Nucleus accumbens (tissue), 56 donors: ENCODE data around the gene LMTK2.
"Not testable (repeated sequence)": the region's sequence is repeated elsewhere in the genome, so short reads cannot be mapped to it uniquely, and the experiment has no call there.

Experiments
- DNase-seq, 56 donors: peaks; one replicate each; lab custom pipeline; 2025; lab: John Stamatoyannopoulos, UW

The LMTK2 gene

DNA sequence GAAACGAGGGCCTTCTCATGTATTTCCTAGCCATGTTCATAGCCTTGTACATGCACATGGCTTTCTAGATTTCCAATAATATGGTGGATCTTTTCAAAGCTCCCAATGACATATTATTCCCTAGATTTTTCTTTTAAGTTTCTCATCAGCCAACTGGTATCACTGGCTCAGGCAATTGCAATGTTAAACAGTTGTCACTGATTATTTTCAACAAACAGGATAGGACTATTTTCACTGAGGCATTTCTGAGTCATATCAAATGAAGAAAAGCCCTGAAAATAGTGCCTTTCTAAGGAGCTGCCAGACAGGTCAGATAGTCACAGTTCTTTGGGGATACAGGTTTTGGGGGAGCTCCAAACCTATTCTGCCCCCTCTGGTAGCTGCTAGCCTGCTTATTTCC, 4.5 kb upstream of the LMTK2 start:
- no peak for DNase-seq

DNA sequence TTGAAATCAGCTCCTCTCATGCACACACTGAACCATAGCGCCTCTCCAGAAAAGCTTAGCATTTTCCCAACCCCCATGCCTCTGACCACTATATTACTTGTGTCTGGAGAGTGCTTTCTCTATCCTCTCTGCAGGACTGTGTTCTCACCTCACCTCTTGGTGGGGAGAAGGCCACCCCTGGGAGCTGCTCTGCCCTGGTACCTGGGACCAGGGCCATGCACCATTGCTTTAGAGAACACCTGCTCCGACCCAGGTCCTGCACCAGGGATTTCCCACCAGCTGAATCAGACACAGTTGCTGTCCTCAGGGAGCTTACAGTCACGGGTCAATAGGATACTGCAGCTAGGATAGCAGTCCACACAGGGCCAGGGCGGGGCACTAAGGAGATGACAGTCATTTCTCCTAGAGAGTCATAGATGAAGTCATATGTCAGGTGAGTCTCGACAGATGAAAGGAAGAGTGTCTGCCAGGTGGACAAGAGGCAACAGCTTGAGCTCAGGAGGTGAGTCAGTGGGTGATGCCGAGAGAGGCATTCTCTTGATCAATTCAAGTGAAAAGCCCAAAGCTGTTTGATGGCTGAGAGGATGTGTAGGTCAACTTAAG, 619 bp upstream of the LMTK2 start:
- DNase-seq, result peak in 3 of 56 donors; percentile 7 to 29 (median 14)

DNA sequence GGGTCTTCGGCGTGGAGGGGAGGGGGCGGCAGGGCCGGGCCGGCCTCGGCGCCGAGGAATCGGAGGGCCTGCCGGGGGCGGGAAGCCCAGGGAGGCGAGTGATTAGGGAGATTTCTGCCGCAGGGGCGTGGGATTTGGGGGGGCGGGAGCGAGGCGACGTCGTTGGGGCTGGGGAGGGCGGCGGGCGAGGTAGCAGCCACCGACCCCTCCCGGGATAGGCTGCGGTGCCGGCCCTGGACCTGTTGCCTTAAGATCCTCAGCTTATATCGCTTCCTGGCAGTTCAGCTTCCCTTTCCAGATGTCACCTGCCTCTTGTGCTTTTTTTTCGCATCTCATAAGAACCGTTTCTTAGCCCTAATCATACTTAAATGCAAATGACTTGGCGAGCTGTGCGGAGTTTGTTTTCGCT, 655 bp downstream of the LMTK2 start:
- DNase-seq, result peak in 10 of 56 donors; percentile 4 to 71 (median 28)

DNA sequence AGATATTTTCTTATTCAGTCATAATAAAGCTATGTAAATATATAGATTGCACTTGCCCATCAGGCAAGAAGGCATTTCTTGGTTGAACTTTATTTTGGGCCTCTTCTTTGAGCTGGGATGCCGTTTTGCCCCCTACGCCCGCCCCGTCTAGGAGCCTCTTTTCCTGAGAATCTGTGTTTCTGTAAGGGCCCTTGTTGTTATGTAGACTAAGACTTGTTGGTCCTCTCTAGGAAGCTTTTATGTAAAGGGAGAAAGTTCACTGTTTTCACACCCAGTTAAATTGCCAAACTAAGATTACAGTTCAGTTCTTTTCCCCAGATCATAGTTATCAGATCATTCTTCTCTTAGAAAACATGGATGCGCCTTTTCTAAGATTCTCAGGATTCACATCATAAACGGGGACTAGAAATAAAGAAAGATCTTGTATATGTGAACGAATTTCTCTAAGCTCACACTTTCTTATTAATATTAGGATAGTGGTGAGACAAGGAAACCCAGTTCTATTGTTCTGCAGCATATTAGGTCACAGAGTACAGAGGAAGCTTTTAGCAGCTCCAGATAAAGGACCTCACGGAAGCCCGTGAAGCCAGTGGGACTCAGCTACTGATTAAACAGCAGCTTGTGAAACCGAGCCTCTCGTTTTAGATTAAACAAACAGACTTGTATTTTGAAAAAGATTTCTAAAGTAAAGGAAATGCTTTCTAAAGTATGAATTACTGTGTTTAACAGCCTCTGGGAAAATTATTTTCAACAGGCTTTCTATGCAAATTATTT, 3.8 kb downstream of the LMTK2 start:
- peak in 4 of 56 donors; percentile 2 to 23 (median 7) for DNase-seq

DNA sequence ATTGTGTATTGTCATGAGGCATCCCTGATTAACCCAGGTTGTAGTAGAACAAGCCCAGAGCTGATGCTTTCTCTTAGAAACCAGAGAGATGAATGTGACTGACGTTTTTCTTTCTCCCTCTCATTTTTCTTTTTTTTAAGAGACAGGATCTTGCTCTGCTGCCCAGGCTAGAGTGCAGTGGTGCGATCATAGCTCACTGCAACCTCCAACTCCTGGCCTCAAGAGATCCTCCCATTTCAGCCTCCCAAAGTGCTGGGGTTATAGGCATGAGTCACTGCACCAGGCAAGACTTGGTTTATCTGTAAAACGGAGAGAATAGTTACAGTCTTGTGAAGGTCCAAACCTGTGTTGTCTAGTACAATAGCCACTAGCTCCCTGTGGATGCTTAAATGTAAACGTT, 5.4 kb downstream of the LMTK2 start:
- no peak for DNase-seq

DNA sequence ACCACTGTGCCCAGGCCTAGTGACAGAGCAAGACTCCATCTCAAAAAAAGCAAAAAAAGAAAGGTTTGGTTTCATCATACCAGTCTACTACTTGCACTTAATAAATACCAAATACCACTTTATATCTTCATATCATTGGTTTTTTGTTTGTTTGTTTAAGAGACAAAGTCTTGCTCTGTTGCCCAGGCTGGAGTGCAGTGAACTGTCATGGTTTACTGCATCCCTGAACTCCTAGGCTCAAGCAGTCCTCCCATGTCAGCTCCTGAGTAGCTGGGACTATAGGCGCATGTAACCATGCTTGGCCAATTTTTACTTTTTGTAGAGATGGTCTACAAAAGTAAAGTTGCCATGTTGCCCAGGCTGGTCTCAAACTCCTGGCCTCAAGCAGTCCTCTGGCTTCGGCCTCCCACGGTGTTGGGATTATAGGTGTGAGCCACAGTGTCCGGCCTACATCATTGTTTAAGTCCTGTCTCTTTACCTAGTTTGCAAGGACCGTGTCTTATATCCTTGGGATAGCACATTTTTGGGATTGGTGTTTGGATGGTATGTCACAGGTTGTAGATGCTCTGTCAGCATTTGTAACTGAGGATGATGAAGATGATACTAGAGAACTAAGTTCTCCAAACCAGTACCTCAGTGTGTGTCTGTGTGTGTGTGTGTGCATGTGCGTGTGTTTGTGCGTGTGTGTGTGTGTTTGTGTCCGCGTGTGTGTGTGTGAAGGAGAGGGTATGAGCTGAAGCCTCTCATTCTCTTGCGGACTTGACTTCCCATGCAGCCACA, 9.3 kb downstream of the LMTK2 start:
- no peak for DNase-seq

DNA sequence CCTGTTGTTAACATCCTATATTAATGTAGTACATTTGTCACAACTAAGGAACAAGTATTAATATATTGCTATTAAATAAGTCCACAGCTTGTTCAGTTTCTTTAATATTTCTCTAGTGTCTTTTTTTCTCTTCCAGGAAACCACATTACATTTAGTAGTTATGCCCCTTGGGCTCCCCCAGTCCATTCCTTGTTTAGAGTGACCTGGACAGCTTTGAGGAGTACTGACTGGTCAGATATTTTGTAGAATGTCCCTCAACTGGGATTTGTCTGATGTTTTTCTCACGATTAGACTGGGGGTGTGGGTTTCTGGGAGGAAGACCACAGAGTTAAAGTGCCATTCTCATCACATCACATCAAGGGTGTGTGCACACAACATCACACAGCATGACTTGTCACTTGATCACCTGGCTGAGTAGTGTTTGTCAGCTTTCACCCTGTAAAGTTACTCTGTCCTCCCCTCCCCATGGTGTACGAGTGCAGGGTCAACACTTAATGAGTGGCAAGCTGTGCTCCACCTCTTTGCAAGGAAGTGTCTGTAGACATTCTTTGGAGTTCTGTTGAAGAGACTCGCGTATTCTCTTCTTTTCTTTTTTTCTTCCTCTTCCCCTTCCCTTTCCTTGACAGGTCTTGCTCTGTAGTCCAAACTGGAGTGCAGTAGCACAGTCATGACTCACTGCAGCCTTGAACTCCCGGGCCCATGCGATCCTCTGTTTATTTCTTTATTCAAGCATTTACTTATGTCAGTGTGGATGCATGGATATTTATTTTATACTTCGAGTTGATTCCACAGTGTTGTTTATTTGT, 10.2 kb downstream of the LMTK2 start:
- DNase-seq, result no peak

DNA sequence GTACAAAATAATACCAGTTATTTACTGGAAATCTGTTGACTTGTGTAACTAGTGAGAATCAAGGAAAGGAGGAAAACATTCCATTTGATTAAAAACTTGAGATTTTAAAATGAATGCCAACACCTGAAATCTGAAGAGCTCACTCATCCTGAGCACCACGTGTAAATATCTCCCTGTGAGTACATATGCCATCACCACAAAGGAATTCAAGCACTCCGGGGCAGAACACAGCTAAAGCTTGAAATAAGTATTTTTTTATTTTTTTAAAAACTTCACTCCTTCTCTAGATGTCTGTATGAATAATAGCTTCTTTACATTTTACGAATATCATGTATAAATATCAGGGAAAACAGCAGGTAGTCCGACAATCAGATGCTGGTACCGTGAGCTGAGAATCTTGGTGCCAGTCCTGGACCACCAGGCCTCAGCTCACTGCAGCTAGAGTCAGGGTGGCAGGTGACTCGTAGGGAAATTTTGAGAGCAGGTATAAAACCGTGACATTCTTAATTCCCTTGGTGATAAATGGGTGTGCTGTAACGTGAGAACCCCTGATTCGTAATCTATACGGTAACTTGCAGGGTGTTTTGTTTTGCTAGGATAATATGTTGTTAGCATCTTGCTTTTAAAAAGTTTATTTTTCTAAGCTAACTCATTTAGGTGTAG, 12.7 kb downstream of the LMTK2 start:
- no peak for DNase-seq

DNA sequence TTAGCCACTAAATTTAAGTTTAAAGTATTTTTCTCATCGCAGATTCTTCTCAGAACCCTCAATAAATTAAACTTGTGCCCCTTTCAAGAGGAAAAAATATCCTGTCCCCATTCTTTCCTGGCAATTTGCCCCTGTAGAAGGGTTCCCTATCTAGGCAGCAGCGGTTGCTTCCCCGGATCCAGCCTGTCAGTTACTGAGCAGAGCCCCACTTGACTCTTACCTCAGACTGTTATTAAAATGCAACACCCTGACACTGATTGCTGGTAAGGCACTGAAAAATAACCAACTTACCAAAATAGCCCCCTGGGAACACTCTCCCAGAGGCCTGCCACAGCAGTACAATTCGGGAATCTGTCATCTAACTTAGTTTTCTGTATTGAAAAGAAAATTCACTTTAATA, 13.9 kb downstream of the LMTK2 start:
- no peak for DNase-seq

DNA sequence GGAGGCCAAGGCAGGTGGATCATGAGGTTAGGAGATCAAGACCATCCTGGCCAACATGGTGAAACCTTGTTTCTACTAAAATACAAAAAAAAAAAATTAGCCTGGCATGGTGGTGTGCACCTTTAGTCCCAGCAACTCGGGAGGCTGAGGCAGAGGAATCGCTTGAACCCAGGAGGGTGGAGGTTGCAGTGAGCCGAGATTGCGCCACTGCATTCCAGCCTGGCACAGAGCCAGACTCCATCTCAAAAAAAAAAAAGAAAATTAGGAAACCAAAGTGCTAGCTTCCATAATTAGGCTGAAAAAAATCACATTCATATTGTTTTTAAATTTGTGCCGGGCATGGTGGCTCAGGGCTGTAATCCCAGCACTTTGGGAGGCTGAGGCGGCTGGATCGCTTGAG, 14.7 kb downstream of the LMTK2 start:
- not testable (repeated sequence) for DNase-seq

DNA sequence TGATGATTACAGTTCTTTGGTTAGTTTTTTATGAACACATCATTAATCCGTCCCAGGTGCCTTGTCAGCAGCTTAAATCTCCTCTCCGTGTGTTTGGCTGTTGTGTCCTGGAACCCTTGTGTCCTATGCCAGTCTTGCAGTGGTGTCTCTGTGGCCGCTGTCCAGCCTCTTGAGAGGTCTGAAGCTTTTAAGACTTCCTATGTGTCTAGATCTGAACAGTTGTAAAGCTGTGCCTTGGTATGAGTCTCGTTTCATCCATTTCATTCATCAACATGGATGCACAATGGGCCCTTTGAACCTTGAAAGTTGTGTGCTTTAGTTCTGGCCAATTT, 16.7 kb downstream of the LMTK2 start:
- DNase-seq, result no peak

DNA sequence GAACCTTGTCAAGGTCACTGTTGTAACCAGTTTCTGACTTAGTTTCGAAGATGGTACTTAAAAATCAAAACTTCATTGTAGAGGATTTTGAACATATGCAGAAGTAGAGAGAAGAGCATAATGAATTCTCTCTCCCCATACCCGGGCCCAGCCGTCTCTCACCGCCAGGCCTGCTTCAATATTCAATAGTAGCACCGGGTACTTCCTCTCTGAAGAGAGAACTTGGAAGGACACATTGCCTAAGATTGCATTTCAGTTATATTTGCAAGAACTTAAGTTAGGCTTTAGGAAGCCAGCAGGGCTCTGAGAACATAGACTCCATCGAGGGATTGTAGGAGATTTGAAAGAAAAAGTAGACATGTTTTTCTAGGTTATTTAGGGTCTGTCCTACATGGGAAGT, 19.1 kb downstream of the LMTK2 start:
- no peak for DNase-seq

DNA sequence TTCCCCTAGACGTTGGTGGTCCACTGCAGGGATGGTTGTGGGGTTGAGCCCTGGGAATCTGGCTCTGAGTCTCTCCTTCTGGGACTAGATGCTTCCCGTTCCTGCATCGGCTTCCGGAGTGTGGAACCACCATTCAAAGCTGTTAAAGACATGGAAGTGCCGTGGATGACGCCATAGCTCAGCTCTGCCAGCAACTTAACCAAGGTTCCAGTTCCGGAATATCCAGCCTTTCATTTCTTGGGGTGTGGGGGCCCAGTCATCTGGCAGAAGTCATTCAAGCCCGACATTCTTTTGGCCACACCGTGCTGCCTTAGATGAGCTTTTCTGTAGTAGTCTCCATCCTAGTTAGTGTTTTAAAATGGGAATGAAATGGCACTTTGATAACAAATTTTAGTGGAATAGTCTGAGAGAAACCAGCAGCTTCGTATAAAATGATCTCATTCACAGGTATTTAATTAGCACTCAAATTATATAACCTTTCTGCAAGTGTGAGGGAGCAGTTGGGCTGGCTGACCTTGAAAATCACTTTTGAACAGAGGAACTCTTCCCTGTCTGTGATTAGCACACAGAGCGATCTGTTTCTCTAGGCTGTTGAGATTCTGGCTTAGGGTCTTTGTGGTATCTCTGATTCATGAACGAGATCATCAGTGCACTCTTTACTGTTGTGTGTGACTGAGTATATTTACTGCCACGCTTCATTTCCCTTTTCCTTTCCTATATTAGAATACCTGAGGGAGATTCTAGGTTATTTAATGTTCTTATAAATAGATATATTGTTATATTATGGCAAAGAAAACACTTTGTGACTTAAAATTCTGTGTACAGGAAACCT, 19.9 kb downstream of the LMTK2 start:
- DNase-seq, result no peak

DNA sequence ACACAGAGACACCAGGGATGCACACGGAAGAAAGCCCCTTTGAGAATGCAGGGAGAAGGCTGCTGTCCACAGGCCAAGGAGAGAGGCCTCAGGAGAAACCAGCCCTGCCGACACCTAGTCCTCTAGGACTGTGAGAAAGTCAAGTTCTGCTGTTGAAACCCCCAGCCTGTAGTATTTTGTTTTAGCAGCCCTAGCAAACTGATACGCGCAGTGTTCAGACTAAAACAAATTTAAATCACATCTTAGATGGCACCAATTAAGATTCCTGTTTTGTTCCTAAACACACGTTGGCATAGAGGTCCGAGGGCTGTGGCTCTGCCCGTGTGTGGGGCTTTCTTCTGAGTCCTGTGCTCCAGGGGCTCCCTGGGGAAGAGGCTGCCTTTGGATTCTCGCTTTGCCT, 21.7 kb downstream of the LMTK2 start:
- DNase-seq, result no peak

DNA sequence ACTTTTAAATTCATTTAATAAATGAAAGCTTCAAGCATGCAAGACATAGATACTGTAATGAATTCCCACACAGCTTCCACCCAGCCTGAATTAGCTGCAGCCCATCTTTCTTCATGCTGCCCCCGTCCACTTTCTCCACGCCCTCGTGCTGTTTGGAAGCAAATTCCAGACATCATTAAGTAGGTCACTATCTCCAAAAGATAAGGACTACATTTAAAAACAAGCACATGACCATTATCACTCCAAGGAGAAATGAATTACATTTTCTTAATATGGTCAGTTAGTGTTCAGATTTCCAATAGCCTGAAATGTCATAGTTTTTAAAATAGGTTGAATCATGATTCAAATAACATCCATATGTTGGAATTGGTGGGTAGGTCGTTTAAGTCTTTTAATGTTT, 24.3 kb downstream of the LMTK2 start:
- DNase-seq, result no peak

DNA sequence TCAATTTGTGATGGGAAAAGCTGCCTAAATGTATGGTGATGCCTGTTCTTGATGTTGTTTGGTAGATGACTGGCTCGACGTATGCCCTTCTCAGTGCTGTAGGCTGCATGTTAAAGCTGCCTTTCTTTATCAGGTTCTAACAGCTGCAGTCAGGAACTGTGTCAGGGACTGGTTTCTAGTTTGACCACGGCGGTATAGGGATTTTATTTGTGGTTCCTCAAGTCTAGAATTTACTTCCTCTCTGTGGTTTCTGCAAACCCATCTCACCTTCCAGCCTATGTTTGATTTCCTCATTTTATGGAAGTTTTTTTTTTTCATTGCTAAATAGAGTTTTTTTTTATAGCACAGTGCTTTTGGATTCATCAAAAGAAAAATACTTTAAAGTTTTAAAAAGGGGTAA, 26.5 kb downstream of the LMTK2 start:
- no peak for DNase-seq

DNA sequence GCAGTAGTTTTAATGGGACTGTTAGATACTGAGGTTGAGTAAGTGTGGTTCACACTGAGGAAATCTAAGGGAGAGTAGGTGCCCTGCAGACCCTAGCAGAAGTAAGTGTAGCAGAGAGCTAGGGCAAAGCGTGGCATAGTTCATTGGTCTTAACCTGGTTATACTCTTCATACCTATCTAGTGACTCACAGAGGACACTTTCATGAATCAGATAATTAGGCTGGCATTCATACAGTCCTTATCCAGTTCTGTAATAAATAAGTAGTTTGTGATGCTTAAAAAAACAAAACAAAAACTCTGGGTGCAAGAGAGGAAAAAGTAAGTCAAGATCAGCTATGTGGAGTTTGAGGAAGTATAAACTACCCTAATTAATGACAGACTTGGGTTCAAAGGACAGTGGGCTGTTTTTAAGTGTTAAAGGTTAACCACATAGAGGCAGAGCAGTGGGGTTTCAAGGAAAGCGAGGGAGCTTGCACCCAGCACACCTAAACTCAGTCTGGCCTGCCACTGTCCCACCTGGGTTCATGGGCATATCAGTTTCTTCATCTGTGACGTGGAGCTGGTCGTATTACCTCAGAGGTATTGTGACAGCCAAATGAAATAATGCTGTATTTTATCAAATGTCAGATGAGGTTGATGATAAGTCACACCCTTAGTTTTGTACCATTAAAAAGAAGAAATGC, 27.1 kb downstream of the LMTK2 start:
- no peak for DNase-seq

DNA sequence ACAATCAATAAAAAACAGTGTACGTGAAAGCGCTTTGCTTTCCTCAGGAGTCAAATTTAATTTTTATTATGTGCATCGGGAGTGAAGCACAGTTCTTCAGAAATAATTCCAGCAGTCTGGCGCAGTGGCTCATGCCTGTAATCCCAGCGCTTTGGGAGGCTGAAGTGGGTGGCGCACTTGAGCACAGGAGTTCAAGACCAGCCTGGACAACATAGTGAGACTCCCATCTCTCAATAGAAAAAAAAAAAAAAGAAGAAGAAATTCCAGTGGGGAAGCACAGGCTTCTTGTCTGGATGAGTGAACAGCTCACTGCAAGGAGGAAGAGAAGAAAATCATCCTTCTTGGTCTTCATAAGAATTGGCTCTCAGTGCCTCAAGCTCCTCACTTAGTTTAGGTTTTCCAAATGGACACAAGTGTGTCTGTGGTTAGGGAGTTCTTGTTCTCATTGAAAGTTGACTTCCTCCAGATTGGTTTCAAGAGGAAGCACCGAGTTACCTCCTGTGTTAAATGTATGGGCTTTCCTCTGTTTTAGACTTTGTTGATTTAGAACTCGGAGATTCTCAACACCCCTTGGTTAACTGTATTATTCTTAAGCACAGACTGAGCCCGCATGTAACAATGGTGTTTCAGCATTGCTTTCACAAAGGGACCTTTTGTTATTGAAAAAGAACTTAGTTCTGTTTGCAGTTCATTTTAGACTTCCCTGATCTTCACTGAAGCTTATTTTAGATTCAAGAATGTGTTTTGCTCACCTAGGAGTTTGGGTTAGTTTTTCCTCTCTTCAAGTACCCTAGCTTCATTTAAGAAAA, 28.0 kb downstream of the LMTK2 start:
- no peak for DNase-seq
